Stimulated activated CD4-positive, alpha-beta T cell treated with anti-CD3 and anti-CD28 coated beads, Interleukin-15, amount 100 ng/mL, for 24 hours (primary cell): Measurements from ENCODE around the gene NFIC.
"Not testable (repeated sequence)": the region's sequence is repeated elsewhere in the genome, so short reads cannot be mapped to it uniquely, and the experiment has no call there.

ENCODE experiments used
- DNase-seq: peaks from one replicate; pipeline ENCODE4 v3.0.0-alpha.2; 2020

NFIC gene

GRCh38 chr19:3375221-3376090, 9.1 kb downstream of the NFIC start:
- DNase-seq, result no peak

DNA sequence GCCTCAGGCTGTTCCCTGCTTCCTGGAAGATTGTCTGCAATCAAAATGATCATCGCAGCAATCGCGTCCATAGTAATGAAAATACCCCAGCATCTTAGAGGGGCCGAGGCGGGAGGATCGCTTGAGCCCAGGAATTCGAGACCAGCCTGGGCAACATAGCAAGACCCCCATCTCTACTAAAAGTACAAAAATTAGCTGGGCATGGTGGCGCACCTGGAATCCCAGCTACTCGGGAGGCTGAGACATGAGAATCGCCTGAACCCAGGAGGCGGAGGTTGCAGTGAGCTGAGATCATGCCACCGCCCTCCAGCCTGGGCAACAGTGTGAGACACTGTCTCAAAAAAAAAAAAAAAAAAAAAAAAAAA, 9.7 kb downstream of the NFIC start:
- not testable (repeated sequence) for DNase-seq

DNA sequence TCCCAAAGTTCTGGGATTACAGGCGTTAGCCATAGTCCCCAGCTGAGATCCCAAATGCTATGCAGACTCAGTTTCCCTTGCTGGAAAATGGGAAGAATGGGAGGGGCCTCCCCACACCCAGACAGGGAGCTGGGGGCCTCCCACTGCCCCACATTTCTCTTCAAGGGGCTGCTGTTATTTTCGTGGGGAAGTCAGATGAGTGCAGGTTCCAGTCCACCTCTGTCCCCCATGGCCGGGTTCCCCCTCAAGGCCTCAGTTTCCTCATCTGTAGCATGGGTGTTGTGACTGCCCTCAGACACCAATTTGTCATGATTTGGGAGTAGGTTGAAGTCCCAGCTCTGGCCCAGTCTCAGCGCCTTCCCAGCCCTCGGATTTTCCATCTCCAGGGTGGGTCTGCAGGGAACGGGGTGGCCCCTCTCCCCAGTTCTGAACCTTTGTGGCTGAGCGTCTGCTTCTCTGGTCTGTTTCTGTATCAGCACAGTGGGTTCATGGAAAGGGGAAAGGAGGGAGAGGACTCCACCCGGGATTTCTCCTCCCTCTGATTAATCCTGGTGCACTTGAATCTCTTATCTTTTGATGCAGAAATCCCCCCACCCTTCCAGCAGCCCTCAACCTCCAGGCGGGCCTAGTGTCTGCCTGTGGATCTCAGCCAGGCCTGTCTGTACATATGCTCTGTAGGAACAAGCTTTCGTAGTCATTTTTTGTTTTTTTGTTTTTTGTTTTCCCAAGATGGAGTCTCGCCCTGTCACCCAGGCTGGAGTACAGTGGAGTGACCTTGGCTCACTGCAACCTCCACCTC, 12.2 kb downstream of the NFIC start:
- no peak for DNase-seq

- DNase-seq, result no peak
Observed at GRCh38 chr19:3380829-3381228, 14.4 kb downstream of the NFIC start.

DNA sequence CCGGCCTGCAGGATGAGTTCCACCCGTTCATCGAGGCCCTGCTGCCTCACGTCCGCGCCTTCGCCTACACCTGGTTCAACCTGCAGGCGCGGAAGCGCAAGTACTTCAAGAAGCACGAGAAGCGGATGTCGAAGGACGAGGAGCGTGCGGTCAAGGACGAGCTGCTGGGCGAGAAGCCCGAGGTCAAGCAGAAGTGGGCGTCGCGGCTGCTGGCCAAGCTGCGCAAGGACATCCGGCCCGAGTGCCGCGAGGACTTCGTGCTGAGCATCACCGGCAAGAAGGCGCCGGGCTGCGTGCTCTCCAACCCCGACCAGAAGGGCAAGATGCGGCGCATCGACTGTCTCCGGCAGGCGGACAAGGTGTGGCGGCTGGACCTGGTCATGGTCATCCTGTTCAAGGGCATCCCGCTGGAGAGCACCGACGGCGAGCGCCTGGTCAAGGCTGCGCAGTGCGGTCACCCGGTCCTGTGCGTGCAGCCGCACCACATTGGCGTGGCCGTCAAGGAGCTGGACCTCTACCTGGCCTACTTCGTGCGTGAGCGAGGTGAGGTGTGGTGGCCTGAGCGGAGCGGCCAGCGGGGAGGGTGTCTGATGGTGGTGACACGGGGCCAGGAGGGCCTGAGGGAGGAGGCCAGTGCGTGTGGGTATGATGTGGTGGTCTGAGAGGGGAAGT, 15.5 kb downstream of the NFIC start:
- DNase-seq, result no peak

- no peak for DNase-seq
Observed at GRCh38 chr19:3382460-3383100, 16.2 kb downstream of the NFIC start.

- DNase-seq, result no peak
Observed at GRCh38 chr19:3383121-3383722, 16.8 kb downstream of the NFIC start.

DNA sequence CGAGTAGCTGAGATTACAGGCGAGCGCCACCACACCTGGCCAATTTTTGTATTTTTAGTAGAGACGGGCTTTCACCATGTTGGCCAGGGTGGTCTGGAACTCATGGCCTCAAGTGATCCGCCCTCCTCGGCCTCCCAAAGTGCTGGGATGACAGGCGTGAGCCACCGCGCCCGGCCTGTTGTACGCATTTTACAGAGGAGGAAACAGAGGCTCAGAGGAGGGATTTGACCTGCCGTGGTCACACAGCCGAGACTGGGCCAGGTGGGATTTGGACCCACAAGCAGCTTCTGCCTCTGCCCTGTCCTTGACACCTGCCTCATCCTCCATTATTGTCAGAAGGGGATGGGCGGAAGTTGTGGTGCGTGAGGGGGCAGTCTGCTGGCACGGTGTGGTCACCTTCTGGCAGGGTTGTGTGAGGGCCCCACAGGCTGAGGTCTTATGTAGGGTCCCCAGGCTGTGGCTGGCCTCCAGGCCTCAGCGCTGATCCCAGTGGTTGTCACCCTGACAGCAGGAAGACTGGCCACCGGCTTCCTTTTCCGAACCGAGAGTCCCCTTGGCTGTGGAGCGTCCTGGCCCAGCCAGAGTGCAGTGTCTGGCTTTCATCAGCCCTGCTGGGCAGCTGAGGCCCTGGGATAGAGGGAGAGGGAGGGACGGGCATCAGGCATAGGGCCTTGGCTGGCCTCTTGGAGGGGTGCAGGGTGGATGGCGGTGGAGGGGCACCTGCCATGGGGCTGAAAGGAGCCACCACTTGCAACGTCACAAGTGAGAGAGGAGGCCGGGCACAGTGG, 20.3 kb downstream of the NFIC start:
- DNase-seq, result no peak

DNA sequence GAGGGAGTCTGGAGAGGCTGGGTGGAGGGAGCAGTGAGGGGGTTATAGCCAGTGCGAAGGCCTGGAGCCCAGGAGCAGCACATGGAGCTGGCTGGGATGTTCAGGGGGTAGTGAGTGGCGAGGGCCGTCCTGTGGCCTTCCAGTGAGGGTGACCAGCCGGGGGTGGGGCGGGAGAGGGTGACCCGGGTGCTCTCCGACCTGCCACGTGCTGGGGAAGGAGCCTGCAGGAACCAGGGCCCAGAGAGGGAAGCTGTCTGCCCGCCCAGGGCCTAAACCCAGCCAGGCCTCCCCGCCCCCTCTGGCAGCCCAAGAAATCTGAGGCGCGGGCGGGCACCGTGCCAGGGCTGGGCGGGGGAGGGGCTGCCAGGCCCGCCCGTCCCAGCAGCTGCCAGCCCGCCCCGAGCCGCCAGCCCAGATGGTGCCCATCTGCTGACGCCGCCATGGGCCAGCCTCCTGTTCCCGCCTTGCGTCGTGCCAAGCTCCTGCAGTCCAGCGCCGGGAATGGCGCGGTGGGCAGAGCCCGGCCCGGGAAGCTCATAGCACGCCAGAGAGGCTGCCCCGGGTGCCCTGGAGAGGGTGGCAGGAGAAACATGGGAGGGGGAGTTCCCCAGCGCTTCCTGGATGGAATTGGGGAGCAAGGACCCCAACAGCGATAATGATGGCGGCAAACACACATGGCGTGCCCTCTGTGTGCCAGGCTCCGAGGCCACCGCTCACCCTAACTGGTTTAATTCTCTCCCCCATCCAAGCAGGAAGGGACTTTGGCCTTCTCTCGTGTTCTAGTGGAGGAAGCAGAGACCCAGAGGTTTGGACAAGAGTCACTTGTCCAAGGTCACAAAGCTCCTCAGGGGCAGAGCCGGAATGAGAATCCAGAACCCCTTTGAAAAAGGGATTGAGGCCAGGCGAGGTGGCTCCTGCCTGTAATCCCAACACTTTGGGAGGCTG, 21.5 kb downstream of the NFIC start:
- DNase-seq, result no peak

DNA sequence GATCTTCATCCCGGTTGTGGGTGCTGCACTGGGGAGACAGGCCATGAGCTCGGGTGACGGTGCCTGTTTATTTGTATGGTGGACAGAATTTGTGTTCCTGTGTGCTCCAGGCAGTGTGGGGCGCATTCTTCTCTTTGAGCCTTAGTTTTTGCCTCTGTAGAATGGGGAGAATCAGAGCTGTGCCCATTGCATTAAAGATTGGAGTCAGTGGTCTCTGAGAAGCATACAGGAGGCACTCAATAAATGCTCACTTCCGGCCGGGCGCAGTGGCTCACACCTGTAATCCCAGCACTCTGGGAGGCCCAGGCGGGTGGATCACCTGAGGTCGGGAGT, 23.0 kb downstream of the NFIC start:
- no peak for DNase-seq

DNA sequence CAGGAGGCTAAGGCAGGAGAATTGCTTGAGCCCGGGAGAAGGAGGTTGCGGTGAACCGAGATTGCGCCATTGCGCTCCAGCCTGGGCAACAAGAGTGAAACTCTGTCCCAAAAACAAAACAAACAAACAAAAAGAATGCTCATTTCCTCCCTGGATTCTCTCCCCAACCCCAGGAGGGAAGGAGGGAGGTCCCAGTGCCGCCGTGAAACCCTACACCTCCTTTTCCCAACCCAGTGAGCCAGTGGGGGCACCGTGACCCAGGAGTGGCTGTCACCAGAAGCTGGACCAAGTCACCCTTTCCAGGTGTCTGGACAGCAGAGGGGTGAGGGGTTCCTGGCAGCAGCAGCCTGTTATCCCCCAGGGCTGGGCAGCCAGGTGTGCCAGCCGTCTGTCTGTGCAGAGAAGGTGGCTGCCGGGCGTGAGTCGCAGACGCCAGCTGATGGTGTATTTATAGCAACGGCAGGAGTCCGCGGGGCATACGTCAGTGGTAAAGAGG, 23.5 kb downstream of the NFIC start:
- no peak for DNase-seq

DNA sequence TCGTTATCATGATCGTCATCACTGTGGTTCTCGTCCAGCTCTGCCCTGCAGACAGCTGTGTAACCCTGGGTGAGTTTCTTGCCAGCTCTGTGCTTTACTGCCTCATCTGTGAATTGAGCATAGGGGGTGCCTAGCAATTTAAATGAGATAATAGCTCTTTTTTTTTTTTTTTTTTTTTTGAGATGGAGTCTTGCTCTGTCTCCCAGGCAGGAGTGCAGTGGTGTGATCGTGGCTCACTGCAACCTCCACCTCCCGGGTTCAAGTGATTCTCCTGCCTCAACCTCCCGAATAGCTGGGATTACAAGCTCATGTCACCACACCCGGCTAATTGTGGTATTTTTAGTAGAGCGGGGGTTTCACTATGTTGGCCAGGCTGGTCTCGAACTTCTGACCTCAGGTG, 25.5 kb downstream of the NFIC start:
- not testable (repeated sequence) for DNase-seq

GRCh38 chr19:3392480-3392879, 26.1 kb downstream of the NFIC start:
- DNase-seq, result no peak

- no peak for DNase-seq
Observed at GRCh38 chr19:3396881-3397265, 30.5 kb downstream of the NFIC start.

DNA sequence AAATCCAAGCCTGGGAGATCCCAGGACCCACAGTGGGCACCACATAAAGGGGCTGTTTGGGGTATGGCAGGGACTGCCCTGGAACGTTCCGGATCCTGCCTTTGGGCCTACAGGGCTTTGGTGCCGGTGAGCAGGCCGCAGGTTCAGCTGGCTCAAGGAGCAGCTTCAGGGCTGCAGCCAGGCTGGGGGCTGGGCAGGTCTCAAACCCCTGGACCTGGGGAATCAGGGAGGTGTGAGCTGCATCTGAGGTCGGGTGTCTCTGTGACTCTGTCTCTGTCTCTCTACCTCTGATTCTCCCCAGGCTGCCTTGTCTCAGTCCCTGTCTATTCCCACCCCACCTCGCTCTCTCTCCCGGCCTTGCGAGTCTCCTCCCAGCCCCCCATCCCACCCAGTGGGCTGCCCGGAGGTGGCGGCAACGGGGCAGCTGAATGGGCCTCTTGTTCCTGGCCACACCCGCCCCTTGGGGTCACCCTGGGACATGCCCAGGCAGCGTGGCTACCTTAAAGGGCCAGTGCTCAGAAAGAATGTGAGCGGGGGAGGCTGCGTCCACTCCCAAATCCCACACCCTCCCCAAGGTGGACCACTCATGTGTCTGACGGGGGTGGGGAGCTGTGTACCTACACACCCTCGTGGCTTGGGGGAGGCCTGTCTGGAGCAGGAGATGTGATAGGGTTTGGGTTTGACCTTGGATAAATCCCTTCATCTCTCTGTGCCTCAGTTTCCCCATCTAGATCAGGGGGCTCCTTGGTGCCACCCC, 31.1 kb downstream of the NFIC start:
- DNase-seq, result no peak

GRCh38 chr19:3398114-3398899, 31.9 kb downstream of the NFIC start:
- DNase-seq, result no peak

DNA sequence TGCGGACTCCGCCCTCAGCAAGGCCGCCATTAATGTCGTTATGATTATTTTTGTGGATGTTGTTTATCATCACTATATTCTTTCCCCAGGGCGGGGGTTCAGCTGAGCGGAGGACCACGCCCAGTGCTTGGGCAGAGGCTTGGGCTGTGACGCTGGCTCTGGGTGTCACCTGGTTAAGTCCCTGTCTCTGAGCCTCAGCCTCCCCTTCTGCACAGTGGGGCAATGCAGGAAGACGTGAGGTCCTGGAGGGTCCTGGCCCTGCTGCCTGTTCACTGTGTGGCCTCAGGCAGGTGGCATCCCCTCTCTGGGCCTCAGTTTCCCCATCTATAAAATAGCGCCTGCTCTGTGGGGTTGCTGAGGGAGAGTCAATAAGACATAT, 32.5 kb downstream of the NFIC start:
- no peak for DNase-seq

GRCh38 chr19:3399311-3399710, 32.9 kb downstream of the NFIC start:
- DNase-seq, result not testable (repeated sequence)
